GM19099 (cell line): Measurements from ENCODE around the gene RND3.

Experiments used
- POLR2A ChIP-seq: IDR thresholded peaks from 3 replicates; pipeline ENCODE4 v1.6.1; 2011; ENCODE audit warnings: low read depth; ENCODE audit not compliant: insufficient read length; ENCODE audit errors: extremely low read depth

Gene RND3

DNA sequence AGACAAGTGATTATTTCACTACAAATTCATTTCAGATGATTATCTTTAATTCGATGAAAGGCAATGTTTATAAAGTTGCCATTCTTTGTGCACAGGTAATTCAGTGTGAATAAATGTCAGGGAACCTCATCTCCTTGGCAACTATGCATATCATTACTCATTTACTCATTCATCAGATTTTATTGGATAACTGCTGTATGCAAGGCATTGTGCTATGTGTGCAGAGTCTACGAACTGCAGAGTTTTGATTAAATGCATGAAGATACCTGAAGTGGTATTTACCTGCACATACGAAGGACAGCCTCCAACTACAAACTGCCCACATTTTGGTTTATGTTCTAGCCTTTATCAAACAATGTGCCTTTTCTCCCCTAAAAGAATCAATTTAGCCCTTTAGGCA is 3.5 kb downstream of the RND3 start:
- TF ChIP-seq POLR2A = no peak

DNA sequence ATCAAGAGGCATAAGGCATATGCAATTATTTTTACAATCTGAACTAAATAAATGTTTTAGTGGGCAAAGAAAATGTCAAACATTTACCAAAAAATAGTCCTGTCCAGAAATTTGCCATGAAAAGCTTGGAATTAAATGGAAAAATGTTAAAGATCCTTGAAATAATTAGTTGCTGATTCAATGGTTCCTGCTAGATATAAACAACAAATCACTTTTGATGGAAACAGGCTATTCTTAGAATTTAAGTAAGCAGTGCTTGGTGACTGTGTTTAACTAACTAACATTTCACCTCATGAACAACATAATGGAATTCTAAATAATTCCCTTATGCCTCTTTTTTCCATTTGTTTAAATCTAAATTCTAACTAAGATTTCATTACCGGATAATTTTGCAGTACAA is 3.9 kb downstream of the RND3 start:
- TF ChIP-seq POLR2A = no peak

DNA sequence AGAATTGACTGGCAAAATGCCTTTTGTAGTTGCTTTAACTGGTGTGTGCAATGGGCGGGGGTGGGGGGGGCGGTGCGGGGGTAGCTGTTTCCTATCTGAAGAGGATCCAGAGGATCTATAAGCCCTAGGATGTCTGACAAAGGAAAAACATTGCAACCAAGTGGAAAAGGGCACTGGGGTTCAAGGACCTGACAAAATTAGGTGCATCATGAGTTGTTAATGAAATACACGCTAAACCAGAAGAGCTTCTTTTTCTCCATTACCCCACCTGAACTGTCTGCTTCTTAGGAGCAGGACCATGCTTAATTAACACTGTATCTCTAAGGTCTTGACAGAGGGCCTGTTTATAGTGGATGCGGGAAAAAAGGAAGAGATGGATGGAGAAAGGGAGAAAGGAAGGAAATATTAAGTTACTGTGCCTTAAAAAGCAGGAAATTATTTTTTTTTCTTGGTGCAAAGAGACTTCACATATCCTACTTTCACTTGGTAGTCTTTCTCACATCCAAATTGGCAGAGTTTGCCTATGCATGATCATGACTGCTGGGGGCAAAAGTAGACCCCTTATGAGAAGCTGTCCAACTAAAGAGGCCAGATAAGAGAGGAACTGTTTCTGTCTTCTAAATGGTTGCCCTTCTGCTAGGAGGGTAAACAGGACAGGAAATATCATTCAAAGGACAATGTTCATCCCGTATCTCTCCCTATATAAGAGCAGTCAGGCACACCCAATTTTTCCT is 4.6 kb downstream of the RND3 start:
- no peak for TF ChIP-seq POLR2A

DNA sequence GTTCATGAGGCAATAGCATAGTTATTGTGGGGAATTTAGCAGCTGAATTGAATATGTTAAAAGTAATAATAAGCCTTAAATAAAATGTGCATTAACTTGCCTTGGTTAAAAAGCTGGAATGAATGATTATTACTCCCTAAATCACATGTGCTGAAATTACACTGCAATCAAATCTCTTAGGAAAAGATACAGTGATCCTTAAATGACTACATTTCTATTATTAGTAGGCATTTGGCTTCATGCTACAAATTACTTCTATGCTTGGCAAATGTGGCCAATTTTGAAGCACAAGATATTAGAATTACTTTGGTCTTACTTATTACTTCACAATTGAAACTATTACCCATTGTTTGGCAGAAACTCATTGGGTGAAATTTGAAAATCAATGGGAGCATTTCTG is 5.4 kb downstream of the RND3 start:
- TF ChIP-seq POLR2A = no peak

DNA sequence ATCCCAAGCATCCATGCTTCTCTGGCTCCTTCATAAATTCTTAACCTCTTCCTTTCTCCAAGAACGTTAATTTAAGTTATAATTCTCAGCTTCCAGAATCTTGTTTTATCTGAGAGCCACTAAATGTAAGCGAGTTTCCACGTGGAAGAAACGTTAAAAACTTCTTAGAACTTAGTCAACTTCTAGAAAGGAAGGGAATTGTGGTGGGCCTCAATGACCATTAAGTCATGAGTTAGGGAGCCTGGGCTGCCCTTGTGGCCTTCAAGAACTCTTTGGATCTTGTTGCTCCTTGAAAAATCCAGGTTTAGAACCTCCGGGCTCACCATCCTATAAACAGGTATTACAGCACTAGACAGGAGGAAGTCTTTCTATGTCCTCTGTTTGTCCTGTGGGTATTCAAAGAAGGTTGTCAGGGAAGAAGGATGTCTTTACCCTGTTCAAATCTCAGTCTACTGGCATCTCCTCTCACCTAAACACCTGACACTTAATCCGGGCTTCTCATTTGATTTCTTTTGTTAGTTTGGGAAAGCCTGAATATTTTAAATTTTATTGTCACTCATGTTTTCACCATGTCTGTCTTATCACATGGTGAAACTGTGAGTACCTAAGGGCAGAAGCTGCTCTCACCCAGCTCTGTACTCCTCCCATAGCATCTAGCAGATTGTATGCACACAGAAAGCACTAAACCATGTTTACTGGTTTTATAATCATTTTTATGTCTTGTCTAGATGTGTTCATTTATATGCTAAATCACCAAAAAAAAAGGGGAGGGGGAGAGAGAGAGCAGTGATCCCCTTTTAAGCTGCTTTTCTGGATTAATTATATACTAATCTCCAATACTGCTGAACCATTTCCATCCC is 6.3 kb downstream of the RND3 start:
- no peak for TF ChIP-seq POLR2A

DNA sequence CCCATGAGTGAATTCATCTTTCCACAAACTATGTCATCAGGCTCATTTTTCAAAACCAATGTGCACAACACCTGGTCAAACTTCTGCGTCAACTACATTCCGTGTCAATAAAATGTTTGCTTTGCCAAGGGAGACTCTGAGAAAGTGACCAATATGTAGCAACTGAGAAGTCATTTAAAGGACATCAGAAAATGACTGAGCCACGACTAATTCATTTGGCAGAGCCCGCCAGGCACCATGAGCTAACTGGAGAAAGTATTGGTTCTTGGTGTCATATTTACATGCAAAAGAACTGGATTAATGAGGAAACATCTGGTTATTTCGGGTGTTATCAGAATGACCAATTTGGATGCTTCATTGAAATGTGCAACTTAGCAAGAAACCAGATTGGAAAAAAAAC is 7.2 kb downstream of the RND3 start:
- TF ChIP-seq POLR2A = no peak

GRCh38 chr2:150479075-150479915 is 8.2 kb downstream of the RND3 start:
- no peak for TF ChIP-seq POLR2A

- TF ChIP-seq POLR2A = no peak
Measured at GRCh38 chr2:150478200-150478974, 9.1 kb downstream of the RND3 start.

DNA sequence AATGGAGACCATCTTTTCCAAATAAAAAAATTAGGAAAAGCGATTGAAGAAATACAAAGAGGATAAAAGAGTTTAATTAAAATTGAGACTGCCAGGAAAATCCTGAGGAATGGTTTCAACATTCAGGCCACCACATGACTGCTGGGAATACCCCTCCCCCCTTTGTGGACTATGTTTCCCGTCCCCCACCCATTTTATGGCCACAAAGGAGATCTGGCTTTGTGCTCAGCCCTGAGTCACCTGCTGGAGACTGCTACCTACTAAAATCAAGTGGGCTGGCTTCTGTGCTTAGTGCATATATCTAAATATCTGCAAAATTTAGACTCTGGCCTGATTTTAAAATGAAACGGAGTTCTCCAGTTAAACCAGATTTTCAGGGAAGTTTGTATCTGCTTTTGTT is 10.1 kb downstream of the RND3 start:
- no peak for TF ChIP-seq POLR2A

GRCh38 chr2:150476809-150477302 is 10.6 kb downstream of the RND3 start:
- TF ChIP-seq POLR2A = no peak

DNA sequence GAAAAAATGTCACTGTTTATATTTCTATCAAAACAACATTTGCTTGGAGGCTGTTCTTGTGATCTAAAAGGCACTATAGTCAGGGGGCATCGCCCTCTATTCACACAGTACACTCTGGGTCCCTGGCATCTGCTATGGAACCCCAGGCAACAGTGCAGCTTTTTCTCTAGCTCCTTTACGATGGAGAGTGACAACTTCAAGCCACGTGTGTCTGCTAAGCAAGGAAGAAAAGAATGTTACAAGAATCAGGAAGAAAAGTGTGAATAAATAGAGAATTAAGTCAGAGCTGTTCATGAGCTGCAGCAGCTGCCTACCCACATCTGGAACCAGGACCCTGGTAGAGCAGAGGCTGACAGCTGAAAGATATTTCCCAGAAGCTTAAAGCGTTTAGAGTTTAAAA is 11.2 kb downstream of the RND3 start:
- TF ChIP-seq POLR2A = no peak

DNA sequence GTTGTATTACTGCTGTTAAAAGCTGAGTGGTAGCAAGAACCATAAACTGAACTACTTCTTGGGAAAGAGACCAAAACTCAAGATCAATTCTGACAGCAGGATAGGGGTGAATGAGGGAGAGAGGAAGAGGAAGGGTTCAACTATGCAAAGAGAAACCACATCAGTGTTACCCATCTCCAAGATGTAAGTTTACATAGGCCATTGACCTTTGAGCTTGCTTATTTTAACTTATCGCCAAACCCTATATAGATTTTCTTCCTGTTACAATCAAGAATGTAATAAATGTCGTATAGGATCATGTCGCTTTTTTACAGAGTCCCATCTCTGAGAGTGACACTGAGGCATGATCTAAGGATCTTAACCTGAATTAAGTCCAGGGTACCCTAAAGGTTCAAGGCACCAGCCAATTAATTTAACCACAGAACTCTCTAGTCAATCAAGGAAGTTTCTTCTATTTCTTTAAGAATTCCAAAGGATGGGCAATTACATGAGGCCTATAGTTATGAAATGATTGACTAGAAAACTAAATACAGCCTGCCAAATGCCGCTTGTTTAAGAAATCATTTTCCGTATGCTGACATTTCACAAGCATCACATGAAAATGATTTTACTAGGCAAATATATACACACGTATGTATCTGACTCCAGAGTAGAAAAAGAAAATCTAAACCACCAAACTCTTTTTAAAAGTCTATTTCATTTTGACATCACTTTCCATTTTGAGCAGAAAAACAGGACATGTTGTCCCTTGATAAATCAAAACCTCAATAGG is 11.8 kb downstream of the RND3 start:
- TF ChIP-seq POLR2A = no peak

DNA sequence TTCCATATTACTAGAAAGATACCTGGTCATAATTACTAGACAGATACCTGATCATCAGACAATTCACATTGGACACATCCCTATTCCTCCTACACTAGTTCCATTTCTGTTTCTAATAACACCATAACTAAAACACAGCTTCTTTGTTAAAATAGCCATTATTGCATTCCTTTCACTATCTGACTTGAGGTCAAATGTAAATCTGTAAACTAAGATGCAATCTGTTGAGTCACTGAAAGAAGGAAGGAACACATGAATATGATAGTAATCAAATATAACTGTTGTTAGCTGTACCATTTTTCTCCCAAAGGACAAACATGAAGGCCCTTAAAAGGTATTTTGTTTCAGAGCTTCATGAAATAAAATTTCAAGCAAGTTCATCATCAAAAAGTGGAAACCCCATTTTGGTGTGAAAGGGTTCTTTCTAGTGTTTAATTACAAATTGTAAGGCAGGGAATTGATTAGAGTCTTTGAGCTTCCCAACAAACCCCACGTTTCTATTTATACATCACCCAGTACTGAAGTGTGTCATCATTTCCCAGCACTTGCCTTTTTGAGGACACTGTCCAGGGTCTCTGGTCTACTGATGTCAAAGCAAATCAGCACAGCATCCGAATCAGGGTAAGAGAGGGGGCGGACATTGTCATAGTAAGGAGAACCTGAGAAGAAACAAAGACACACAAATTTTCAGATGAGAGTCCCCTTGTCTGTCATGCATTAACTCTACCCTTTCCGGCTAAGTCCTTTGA is 13.0 kb downstream of the RND3 start:
- no peak for TF ChIP-seq POLR2A
